ENCODE measurements around the gene FRMD4A. TPM values are rescaled to one million over a fixed set of nuclear protein-coding genes. Genes with fewer than 3 reads are reported as not detected.

The FRMD4A gene
- total RNA-seq, 2 experiments from 2014 or later = 0.17 TPM; not detected in 1

DNA sequence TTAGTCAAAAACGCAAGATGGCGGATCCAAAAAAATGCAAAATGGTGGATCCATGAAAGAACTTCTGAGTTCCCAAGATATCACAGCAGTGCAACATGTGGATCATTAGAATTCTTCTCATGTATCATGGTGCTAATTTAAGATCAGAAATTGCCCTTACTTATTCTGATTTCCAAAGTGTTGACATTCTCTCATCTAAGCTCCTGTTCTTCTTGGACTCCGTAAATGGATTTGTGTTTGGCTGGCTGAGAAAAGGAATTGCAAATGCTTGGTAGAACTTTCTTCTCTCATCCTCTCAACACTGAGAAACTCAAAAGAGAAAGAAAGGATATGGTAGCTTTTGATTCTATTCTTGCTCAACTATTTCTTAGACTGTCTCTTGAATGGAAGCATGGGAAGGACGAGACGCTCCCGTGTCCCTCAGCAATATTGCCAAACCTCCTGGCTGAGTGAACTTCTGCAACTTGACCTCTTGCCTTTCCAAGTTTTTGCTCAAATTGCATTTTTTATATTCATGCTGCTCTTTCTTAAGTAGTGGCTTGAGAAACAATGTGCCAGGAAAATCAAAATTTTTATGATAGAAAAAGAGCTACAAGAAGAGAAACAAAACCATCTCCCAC is 44.7 kb downstream of the FRMD4A start:
- CTCF ChIA-PET (ENCODE audit: unreplicated experiment) = no interaction called here
- TF ChIP-seq EZH2phosphoT487 (IDR thresholded peaks at IDR 0.05; ENCODE audit: borderline replicate concordance, low read depth, low read length) (no peak), CTCF (conservative IDR thresholded peaks at IDR 0.05; ENCODE audit: low read length) (no peak)
- Histone ChIP-seq H4K20me1 (ENCODE audit: insufficient read depth, low read length) (no peaks in the 10 kb centered on the region), H3K9me2 (ENCODE audit: insufficient read depth, low read length) (no peaks in the 10 kb centered on the region), H3K4me1 (ENCODE audit: insufficient read depth, low read length, poor library complexity, severe bottlenecking) (no peaks in the 10 kb centered on the region), H3K4me3 (ENCODE audit: low read depth, low read length, poor library complexity, severe bottlenecking) (no peak overlapping the region), H3K4me2 (ENCODE audit: low read length) (no peak overlapping the region), H3K79me2 (ENCODE audit: insufficient read depth, low read depth, low read length) (no peaks in the 10 kb centered on the region), H3K27ac (ENCODE audit: low read depth, low read length, poor library complexity, severe bottlenecking) (no peak overlapping the region), H3K9me3 (ENCODE audit: low read length) (peaks cover 11% of the 10 kb centered on the region; the same call in 1 of the 2 replicates), H2AFZ (ENCODE audit: low read length) (no peak overlapping the region), H3K36me3 (ENCODE audit: insufficient read depth, low read length) (no peaks in the 10 kb centered on the region)
- POLR2A ChIA-PET = interaction anchor here (0.7 kb wide), 1 partner anchor 1037 kb away, joined by 3 read pairs; no protein-coding TSS in a partner anchor
- intact Hi-C loops (cut with micrococcal nuclease; ENCODE audit: unreplicated experiment) = no loop called here
- DNase-seq (ENCODE audit: low spot score) = no peak
- no TSS peak for BruUV-seq (replicated peaks)

DNA sequence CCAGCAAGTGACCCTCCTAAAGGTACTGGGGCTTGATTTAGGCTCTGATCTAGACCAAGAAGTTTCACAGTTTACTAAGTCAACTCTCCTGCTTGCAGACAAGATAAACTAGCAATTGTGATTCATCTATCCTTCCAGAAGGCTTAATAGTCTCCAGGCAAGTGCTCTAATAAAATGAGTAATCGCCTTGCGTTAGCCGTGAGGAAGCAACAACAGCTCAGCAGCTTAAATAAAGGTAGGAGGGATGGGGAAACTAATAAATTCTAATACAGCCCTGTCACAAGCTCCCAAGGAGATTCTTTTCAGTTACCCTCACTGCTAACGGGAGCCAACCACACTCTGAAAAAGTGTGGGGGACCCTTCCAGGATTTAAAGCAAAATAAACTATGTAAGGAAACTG is 48.4 kb downstream of the FRMD4A start:
- H3K9me3 ChIP-seq (ENCODE audit: low read length) = no peaks in the 10 kb centered on the region
- no peak overlapping the region for H2AFZ ChIP-seq (ENCODE audit: low read length)
- intact Hi-C loops (cut with micrococcal nuclease; ENCODE audit: unreplicated experiment) = no loop called here
- H3K27ac ChIP-seq (ENCODE audit: low read depth, low read length, poor library complexity, severe bottlenecking) = no peak overlapping the region
- H3K9me2 ChIP-seq (ENCODE audit: insufficient read depth, low read length) = no peaks in the 10 kb centered on the region
- no peaks in the 10 kb centered on the region for H4K20me1 ChIP-seq (ENCODE audit: insufficient read depth, low read length)
- H3K4me3 ChIP-seq (ENCODE audit: low read depth, low read length, poor library complexity, severe bottlenecking) = no peak overlapping the region
- no peak for DNase-seq (ENCODE audit: low spot score)
- POLR2A ChIA-PET = no interaction called here
- no peak for TF ChIP-seq EZH2phosphoT487 (IDR thresholded peaks at IDR 0.05; ENCODE audit: borderline replicate concordance, low read depth, low read length)
- no peak for TF ChIP-seq CTCF (conservative IDR thresholded peaks at IDR 0.05; ENCODE audit: low read length)
- CTCF ChIA-PET (ENCODE audit: unreplicated experiment) = no interaction called here
- no peaks in the 10 kb centered on the region for H3K36me3 ChIP-seq (ENCODE audit: insufficient read depth, low read length)
- BruUV-seq (replicated peaks) = no TSS peak
- H3K4me2 ChIP-seq (ENCODE audit: low read length) = no peak overlapping the region
- H3K79me2 ChIP-seq (ENCODE audit: insufficient read depth, low read depth, low read length) = no peaks in the 10 kb centered on the region
- H3K4me1 ChIP-seq (ENCODE audit: insufficient read depth, low read length, poor library complexity, severe bottlenecking) = no peaks in the 10 kb centered on the region

GRCh38 chr10:14278533-14278932 is 52.2 kb downstream of the FRMD4A start:
- Histone ChIP-seq H4K20me1 (ENCODE audit: insufficient read depth, low read length) (no peaks in the 10 kb centered on the region), H3K36me3 (ENCODE audit: insufficient read depth, low read length) (no peaks in the 10 kb centered on the region), H3K79me2 (ENCODE audit: insufficient read depth, low read depth, low read length) (no peaks in the 10 kb centered on the region), H3K4me1 (ENCODE audit: insufficient read depth, low read length, poor library complexity, severe bottlenecking) (no peaks in the 10 kb centered on the region), H3K9me2 (ENCODE audit: insufficient read depth, low read length) (no peaks in the 10 kb centered on the region), H2AFZ (ENCODE audit: low read length) (no peak overlapping the region), H3K4me3 (ENCODE audit: low read depth, low read length, poor library complexity, severe bottlenecking) (no peak overlapping the region), H3K9me3 (ENCODE audit: low read length) (no peaks in the 10 kb centered on the region), H3K27ac (ENCODE audit: low read depth, low read length, poor library complexity, severe bottlenecking) (no peak overlapping the region), H3K4me2 (ENCODE audit: low read length) (no peak overlapping the region)
- no peak for TF ChIP-seq CTCF (conservative IDR thresholded peaks at IDR 0.05; ENCODE audit: low read length)
- TF ChIP-seq EZH2phosphoT487 (IDR thresholded peaks at IDR 0.05; ENCODE audit: borderline replicate concordance, low read depth, low read length) = no peak
- ChIA-PET POLR2A (no interaction called here), CTCF (ENCODE audit: unreplicated experiment) (no interaction called here)
- no TSS peak for BruUV-seq (replicated peaks)
- DNase-seq (ENCODE audit: low spot score) = no peak
- intact Hi-C loops (cut with micrococcal nuclease; ENCODE audit: unreplicated experiment) = no loop called here
